ENCODE results near the gene ZBTB44. TPM values are rescaled to one million over a fixed set of nuclear protein-coding genes. Genes with fewer than 3 reads are reported as not detected.

Gene ZBTB44
- total and polyA plus RNA-seq, 3 donors from 2014 or later: 103 to 158 (median 125) TPM

DNA sequence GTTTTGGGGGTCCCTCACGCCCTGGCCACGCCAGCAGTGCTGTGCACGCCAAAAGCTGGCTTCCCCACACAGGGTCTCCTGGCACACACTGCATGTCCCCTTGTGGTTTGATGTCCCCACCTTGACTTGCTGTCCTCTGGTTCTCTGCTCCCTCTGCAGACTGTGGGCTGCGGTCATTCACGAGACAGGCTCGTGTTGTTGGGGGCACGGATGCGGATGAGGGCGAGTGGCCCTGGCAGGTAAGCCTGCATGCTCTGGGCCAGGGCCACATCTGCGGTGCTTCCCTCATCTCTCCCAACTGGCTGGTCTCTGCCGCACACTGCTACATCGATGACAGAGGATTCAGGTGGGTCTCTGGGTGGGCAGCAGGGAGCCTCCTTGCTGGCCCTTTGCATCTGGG, 114.9 kb downstream of the ZBTB44 start:
- DNase-seq: no peak
- no peak overlapping the region for H3K4me3 ChIP-seq
- no peak overlapping the region for H3K27ac ChIP-seq
- intact Hi-C loops (cut with DNase I; ENCODE audit: low total_unique reads): no loop called here
- WGBS, 2 donors: 89% methylated on average over 12 of the region's 12 CpGs; no CpG with 5 or more reads in 1 of the 2 donors
- no peaks in the 10 kb centered on the region for H3K36me3 ChIP-seq (ENCODE audit: low read depth, missing control alignments)
- H3K27me3 ChIP-seq: no peaks in the 10 kb centered on the region
- no peaks in the 10 kb centered on the region for H3K4me1 ChIP-seq
- H3K9me3 ChIP-seq: no peaks in the 10 kb centered on the region
- TF ChIP-seq POLR2A (IDR thresholded peaks at IDR 0.05): no peak
- TF ChIP-seq, protein P1, sequence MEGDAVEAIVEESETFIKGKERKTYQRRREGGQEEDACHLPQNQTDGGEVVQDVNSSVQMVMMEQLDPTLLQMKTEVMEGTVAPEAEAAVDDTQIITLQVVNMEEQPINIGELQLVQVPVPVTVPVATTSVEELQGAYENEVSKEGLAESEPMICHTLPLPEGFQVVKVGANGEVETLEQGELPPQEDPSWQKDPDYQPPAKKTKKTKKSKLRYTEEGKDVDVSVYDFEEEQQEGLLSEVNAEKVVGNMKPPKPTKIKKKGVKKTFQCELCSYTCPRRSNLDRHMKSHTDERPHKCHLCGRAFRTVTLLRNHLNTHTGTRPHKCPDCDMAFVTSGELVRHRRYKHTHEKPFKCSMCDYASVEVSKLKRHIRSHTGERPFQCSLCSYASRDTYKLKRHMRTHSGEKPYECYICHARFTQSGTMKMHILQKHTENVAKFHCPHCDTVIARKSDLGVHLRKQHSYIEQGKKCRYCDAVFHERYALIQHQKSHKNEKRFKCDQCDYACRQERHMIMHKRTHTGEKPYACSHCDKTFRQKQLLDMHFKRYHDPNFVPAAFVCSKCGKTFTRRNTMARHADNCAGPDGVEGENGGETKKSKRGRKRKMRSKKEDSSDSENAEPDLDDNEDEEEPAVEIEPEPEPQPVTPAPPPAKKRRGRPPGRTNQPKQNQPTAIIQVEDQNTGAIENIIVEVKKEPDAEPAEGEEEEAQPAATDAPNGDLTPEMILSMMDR (IDR thresholded peaks at IDR 0.05): no peak

DNA sequence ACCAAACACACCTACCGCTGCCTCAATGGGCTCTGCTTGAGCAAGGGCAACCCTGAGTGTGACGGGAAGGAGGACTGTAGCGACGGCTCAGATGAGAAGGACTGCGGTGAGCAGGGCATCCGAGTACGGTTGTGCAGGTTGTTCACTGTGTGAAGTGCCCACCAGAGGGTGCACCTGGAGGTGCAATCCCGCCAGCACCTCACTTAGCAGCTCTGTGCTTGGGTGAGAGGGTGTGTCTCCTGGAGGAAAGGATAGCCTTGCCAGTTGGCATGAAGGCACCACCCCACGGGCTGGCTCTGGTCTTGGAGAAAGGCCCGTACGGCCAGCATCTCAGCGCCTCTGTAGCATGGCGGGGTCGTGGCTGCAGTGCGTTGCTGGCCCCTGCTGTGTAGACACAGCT, 115.8 kb downstream of the ZBTB44 start:
- no peaks in the 10 kb centered on the region for H3K4me1 ChIP-seq
- WGBS, 2 donors: 86 to 90% methylated on average over 4 to 15 of the region's 15 CpGs
- no peak for DNase-seq
- H3K27ac ChIP-seq: no peak overlapping the region
- no peak overlapping the region for H3K4me3 ChIP-seq
- intact Hi-C loops (cut with DNase I; ENCODE audit: low total_unique reads): no loop called here
- H3K27me3 ChIP-seq: no peaks in the 10 kb centered on the region
- TF ChIP-seq, protein P1 (IDR thresholded peaks at IDR 0.05): no peak
- TF ChIP-seq POLR2A (IDR thresholded peaks at IDR 0.05): no peak
- H3K36me3 ChIP-seq (ENCODE audit: low read depth, missing control alignments): no peaks in the 10 kb centered on the region
- H3K9me3 ChIP-seq: no peaks in the 10 kb centered on the region

DNA sequence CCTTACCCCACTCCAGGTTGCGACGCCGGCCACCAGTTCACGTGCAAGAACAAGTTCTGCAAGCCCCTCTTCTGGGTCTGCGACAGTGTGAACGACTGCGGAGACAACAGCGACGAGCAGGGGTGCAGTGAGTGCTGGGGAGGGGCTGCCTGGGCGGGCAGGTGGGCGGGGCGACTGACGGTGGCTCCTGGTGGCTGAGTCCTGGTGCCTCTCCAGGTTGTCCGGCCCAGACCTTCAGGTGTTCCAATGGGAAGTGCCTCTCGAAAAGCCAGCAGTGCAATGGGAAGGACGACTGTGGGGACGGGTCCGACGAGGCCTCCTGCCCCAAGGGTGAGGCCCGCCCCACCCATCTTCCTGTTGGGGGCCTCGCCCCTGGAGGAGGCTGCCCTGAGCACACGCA, 116.4 kb downstream of the ZBTB44 start:
- intact Hi-C loops (cut with DNase I; ENCODE audit: low total_unique reads): no loop called here
- H3K36me3 ChIP-seq (ENCODE audit: low read depth, missing control alignments): no peaks in the 10 kb centered on the region
- H3K27me3 ChIP-seq: no peaks in the 10 kb centered on the region
- no peak overlapping the region for H3K4me3 ChIP-seq
- 82 to 83% methylated on average over 11 to 22 of the region's 22 CpGs for WGBS, 2 donors
- TF ChIP-seq POLR2A (IDR thresholded peaks at IDR 0.05): no peak
- TF ChIP-seq, protein P1 (IDR thresholded peaks at IDR 0.05): no peak
- no peaks in the 10 kb centered on the region for H3K4me1 ChIP-seq
- no peak for DNase-seq
- no peak overlapping the region for H3K27ac ChIP-seq
- H3K9me3 ChIP-seq: no peaks in the 10 kb centered on the region

DNA sequence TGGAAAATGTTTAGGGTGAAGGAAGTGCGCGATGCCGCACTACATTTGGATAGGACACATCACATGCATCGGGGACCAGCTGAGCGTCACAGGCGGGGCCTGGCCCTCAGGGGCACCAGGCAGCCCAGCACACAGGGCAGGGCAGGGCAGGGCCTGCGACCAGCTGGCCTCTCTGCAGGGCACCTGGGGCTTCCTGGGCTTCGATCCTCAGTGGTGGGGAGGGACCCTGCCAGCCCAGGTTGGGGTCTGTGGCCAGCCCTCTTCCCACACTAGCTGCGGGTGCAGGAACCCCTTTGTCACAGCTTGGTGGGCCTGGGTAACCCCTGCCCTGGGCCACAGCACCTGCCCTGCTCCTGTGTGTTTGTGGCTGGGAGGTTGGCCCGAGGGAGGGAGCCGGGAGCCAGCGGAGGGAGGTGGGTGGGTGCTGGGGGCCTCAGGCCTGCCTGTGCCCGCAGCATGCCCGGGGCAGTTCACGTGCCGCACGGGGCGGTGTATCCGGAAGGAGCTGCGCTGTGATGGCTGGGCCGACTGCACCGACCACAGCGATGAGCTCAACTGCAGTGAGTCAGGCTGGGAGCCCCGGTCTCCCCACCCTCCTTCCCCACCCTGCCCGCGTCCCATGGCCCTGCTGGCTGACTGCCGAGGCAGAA, 117.2 kb downstream of the ZBTB44 start:
- H3K4me3 ChIP-seq: no peak overlapping the region
- intact Hi-C loops (cut with DNase I; ENCODE audit: low total_unique reads): no loop called here
- 90 to 100% methylated on average over 5 to 27 of the region's 27 CpGs for WGBS, 2 donors

More for the DNA sequence above, 117.2 kb downstream of the ZBTB44 start:
- no peaks in the 10 kb centered on the region for H3K27me3 ChIP-seq
- H3K27ac ChIP-seq: no peak overlapping the region
- no peaks in the 10 kb centered on the region for H3K4me1 ChIP-seq
- no peaks in the 10 kb centered on the region for H3K36me3 ChIP-seq (ENCODE audit: low read depth, missing control alignments)
- TF ChIP-seq, protein P1 (IDR thresholded peaks at IDR 0.05): no peak
- TF ChIP-seq POLR2A (IDR thresholded peaks at IDR 0.05): no peak
- no peaks in the 10 kb centered on the region for H3K9me3 ChIP-seq
- DNase-seq: no peak

Measured in testis (tissue), 3 donors.